CD4-positive, alpha-beta T cell treated with Interleukin-21 for 1 hour (primary cell): Measurements from ENCODE around the gene SLC25A13.
A peak's percentile ranks its signal among the peaks of the same experiment; 100 is the strongest.

Experiments used
- DNase-seq: peaks from one replicate; pipeline ENCODE4 v3.0.0-alpha.2; 2020

Gene SLC25A13

GRCh38 chr7:96076350-96076707, 245.6 kb downstream of the SLC25A13 start:
- no peak for DNase-seq

- peak; percentile 43 for DNase-seq
Observed at GRCh38 chr7:96075510-96076349, 246.2 kb downstream of the SLC25A13 start.

- DNase-seq = no peak
Observed at GRCh38 chr7:96074871-96075270, 247.0 kb downstream of the SLC25A13 start.
